Mesenchymal stem cell (in vitro differentiated cells and primary cell): ENCODE data around the gene CLHC1.
A peak's percentile ranks its signal among the peaks of the same experiment; 100 is the strongest.
"Not testable (repeated sequence)": the region's sequence is repeated elsewhere in the genome, so short reads cannot be mapped to it uniquely, and the experiment has no call there.

Source experiments
- DNase-seq: peaks from one replicate; pipeline ENCODE4 v3.0.0-alpha.2; 2013
- H2AFZ ChIP-seq: one replicate; pipeline ENCODE4 v1.6.1; 2013; ENCODE audit warnings: low read depth, mild to moderate bottlenecking, control low read depth, inconsistent platforms, low read length, moderate library complexity
- H2AK5ac ChIP-seq: 2 replicates; pipeline ENCODE4 v1.6.1; 2013; ENCODE audit warnings: low read length, moderate library complexity, mild to moderate bottlenecking, inconsistent platforms; ENCODE audit not compliant: severe bottlenecking
- H2BK120ac ChIP-seq: one replicate; pipeline ENCODE4 v1.6.1; 2013; ENCODE audit warnings: low read depth, mild to moderate bottlenecking, inconsistent platforms, low read length, moderate library complexity
- H2BK12ac ChIP-seq, 2 experiments: one replicate each; pipeline ENCODE4 v1.6.1; 2013; ENCODE audit warnings: inconsistent platforms in 2 of 2, low read length in 2 of 2, mild to moderate bottlenecking in 2 of 2, moderate library complexity in 2 of 2, control low read depth in 1 of 2
- H2BK15ac ChIP-seq: one replicate; pipeline ENCODE4 v1.6.1; 2013; ENCODE audit warnings: mild to moderate bottlenecking, low read depth, inconsistent platforms; ENCODE audit not compliant: poor library complexity, severe bottlenecking
- H2BK5ac ChIP-seq: 2 replicates; pipeline ENCODE4 v1.6.1; 2013; ENCODE audit warnings: low read depth, mild to moderate bottlenecking, low read length, control low read depth, inconsistent platforms; ENCODE audit not compliant: poor library complexity, severe bottlenecking
- H3K14ac ChIP-seq, 2 experiments: one replicate each; pipeline ENCODE4 v1.6.1; 2013; ENCODE audit warnings: inconsistent platforms in 2 of 2, low read length in 2 of 2, control low read depth in 1 of 2, mild to moderate bottlenecking in 1 of 2, moderate library complexity in 1 of 2
- H3K18ac ChIP-seq, 2 experiments: one replicate each; pipeline ENCODE4 v1.6.1; 2013; ENCODE audit warnings: inconsistent platforms in 2 of 2, low read length in 2 of 2, control low read depth in 1 of 2, low read depth in 1 of 2, mild to moderate bottlenecking in 1 of 2
- H3K23ac ChIP-seq, 2 experiments: one replicate each; pipeline ENCODE4 v1.6.1; 2013; ENCODE audit warnings: inconsistent platforms in 2 of 2, low read length in 2 of 2, mild to moderate bottlenecking in 2 of 2, moderate library complexity in 2 of 2, control low read depth in 1 of 2
- H3K27ac ChIP-seq: 2 replicates; pipeline ENCODE4 v1.5.1; 2013; ENCODE audit warnings: mild to moderate bottlenecking, moderate library complexity, low read length, control low read depth, inconsistent platforms; ENCODE audit not compliant: poor library complexity, severe bottlenecking
- H3K27me3 ChIP-seq, 2 experiments: 2 replicates each; pipeline versions ENCODE4 v1.6.1 to v1.7.0; 2013; ENCODE audit warnings: low read length in 2 of 2, mild to moderate bottlenecking in 2 of 2, moderate library complexity in 2 of 2, control low read depth in 1 of 2, inconsistent platforms in 1 of 2; ENCODE audit not compliant: control insufficient read depth in 1 of 2, insufficient read depth in 1 of 2
- H3K36me3 ChIP-seq, 2 experiments: 2 replicates each; pipeline versions ENCODE4 v1.6.1 to v1.7.0; 2013; ENCODE audit warnings: low read length in 2 of 2, control low read depth in 1 of 2, inconsistent platforms in 1 of 2, low read depth in 1 of 2, mild to moderate bottlenecking in 1 of 2; ENCODE audit not compliant: insufficient read depth in 2 of 2, control insufficient read depth in 1 of 2
- H3K4ac ChIP-seq, 2 experiments: one replicate each; pipeline ENCODE4 v1.6.1; 2013; ENCODE audit warnings: inconsistent platforms in 2 of 2, low read length in 2 of 2, mild to moderate bottlenecking in 2 of 2, moderate library complexity in 2 of 2, control low read depth in 1 of 2, low read depth in 1 of 2
- H3K4me1 ChIP-seq: 2 replicates; pipeline ENCODE4 v1.6.1; 2013; ENCODE audit warnings: low read depth, low read length, control low read depth; ENCODE audit not compliant: control insufficient read depth, insufficient read depth
- H3K4me2 ChIP-seq: 2 replicates; pipeline ENCODE4 v1.6.1; 2013; ENCODE audit warnings: low read length, mild to moderate bottlenecking, inconsistent platforms; ENCODE audit not compliant: poor library complexity, severe bottlenecking
- H3K4me3 ChIP-seq, 2 experiments: 2 replicates each; pipeline versions ENCODE4 v1.5.1 to v1.7.0; 2013; ENCODE audit warnings: low read length in 2 of 2, mild to moderate bottlenecking in 2 of 2, control low read depth in 1 of 2, low read depth in 1 of 2; ENCODE audit not compliant: insufficient read depth in 1 of 2
- H3K79me1 ChIP-seq: replicated peaks from 2 replicates; pipeline ENCODE4 v1.6.1; 2013; ENCODE audit warnings: mild to moderate bottlenecking, control low read depth, low read length, inconsistent platforms; ENCODE audit not compliant: poor library complexity, severe bottlenecking
- H3K9ac ChIP-seq: 2 replicates; pipeline ENCODE4 v1.7.0; 2013; ENCODE audit warnings: mild to moderate bottlenecking, low read length, moderate library complexity
- H3K9me3 ChIP-seq: 2 replicates; pipeline ENCODE4 v1.7.0; 2013; ENCODE audit warnings: mild to moderate bottlenecking, low read length; ENCODE audit not compliant: control insufficient read depth
- H4K8ac ChIP-seq: one replicate; pipeline ENCODE4 v1.6.1; 2013; ENCODE audit warnings: inconsistent platforms, mild to moderate bottlenecking, low read length, moderate library complexity
- H4K91ac ChIP-seq: one replicate; pipeline ENCODE4 v1.6.1; 2013; ENCODE audit warnings: mild to moderate bottlenecking, low read length, inconsistent platforms
- WGBS: methylation state at CpG from one replicate; pipeline ENCODE4 v1.1.7; 2013; ENCODE audit warnings: mixed read lengths; 5-methylcytosine and 5-hydroxymethylcytosine counted together

Gene CLHC1

GRCh38 chr2:55143706-55144105 is 88.4 kb downstream of the CLHC1 start:
- not testable (repeated sequence) for H3K36me3 ChIP-seq, H3K4me2 ChIP-seq, H3K9me3 ChIP-seq, H3K4ac ChIP-seq, H3K4me1 ChIP-seq, DNase-seq, H2BK12ac ChIP-seq, H2AK5ac ChIP-seq, H3K14ac ChIP-seq, H4K8ac ChIP-seq, H3K27ac ChIP-seq, H3K9ac ChIP-seq, H3K79me1 ChIP-seq, H2BK5ac ChIP-seq, H2AFZ ChIP-seq, H3K18ac ChIP-seq, H3K23ac ChIP-seq, H4K91ac ChIP-seq, H2BK15ac ChIP-seq, H3K27me3 ChIP-seq, H3K4me3 ChIP-seq, H2BK120ac ChIP-seq
- 100% methylated on average over 1 of the region's 2 CpGs for WGBS

- no peak overlapping the region for H4K91ac ChIP-seq
- H2BK5ac ChIP-seq = no peak overlapping the region
- WGBS = no CpG with 5 or more reads among the region's 2 CpGs
- H3K36me3 ChIP-seq = no peaks in the 10 kb centered on the region
- no peak overlapping the region for H3K18ac ChIP-seq
- H4K8ac ChIP-seq = no peak overlapping the region
- no peaks in the 10 kb centered on the region for H3K27me3 ChIP-seq
- no peak for DNase-seq
- no peak overlapping the region for H3K23ac ChIP-seq
- H2BK120ac ChIP-seq = no peak overlapping the region
- no peak overlapping the region for H3K4me3 ChIP-seq
- no peak overlapping the region for H3K14ac ChIP-seq
- no peak overlapping the region for H3K27ac ChIP-seq
- no peaks in the 10 kb centered on the region for H3K9me3 ChIP-seq
- H3K4me2 ChIP-seq = no peak overlapping the region
- no peak overlapping the region for H3K4ac ChIP-seq
- peaks cover 4% of the 10 kb centered on the region for H3K4me1 ChIP-seq
- H3K9ac ChIP-seq = no peak overlapping the region
- H3K79me1 ChIP-seq = no peaks in the 10 kb centered on the region
- H2AFZ ChIP-seq = no peak overlapping the region
- H2BK12ac ChIP-seq = no peak overlapping the region
- H2AK5ac ChIP-seq = no peak overlapping the region
- no peak overlapping the region for H2BK15ac ChIP-seq
Measured at GRCh38 chr2:55142518-55142917, 89.6 kb downstream of the CLHC1 start.

- Histone ChIP-seq H2BK15ac (no peak overlapping the region), H3K4me1 (peaks cover 4% of the 10 kb centered on the region), H3K4me2 (no peak overlapping the region), H3K36me3 (no peaks in the 10 kb centered on the region), H2BK12ac (peak overlapping the region; percentile 64 to 92), H3K23ac (no peak overlapping the region), H3K27me3 (no peaks in the 10 kb centered on the region), H4K8ac (no peak overlapping the region), H3K9me3 (no peaks in the 10 kb centered on the region), H3K4me3 (no peak overlapping the region), H3K79me1 (no peaks in the 10 kb centered on the region), H2BK5ac (no peak overlapping the region), H2BK120ac (peak overlapping the region; percentile 71), H3K4ac (peak overlapping the region in 1 of 2 experiments; percentile 69), H3K27ac (no peak overlapping the region), H4K91ac (no peak overlapping the region), H3K9ac (no peak overlapping the region), H2AK5ac (no peak overlapping the region), H3K14ac (peak overlapping the region in 1 of 2 experiments; percentile 38), H3K18ac (peak overlapping the region in 1 of 2 experiments; percentile 80), H2AFZ (no peak overlapping the region)
- whole genome bisulfite sequencing = 75% methylated on average over 8 of the region's 9 CpGs
- DNase-seq = peak; percentile 53
Measured at GRCh38 chr2:55141572-55142413, 90.3 kb downstream of the CLHC1 start.

GRCh38 chr2:55140316-55141219 is 91.5 kb downstream of the CLHC1 start:
- no peak overlapping the region for H4K91ac ChIP-seq
- peak overlapping the region; percentile 56 to 60 for H2BK12ac ChIP-seq
- H2BK15ac ChIP-seq = no peak overlapping the region
- H3K9ac ChIP-seq = no peak overlapping the region
- H3K4me3 ChIP-seq = no peak overlapping the region
- no peak overlapping the region for H2BK5ac ChIP-seq
- no peak overlapping the region for H2BK120ac ChIP-seq
- no peak overlapping the region for H2AK5ac ChIP-seq
- no peaks in the 10 kb centered on the region for H3K79me1 ChIP-seq
- H3K4me2 ChIP-seq = no peak overlapping the region
- H4K8ac ChIP-seq = no peak overlapping the region
- no peaks in the 10 kb centered on the region for H3K36me3 ChIP-seq
- WGBS = 95% methylated on average over 8 of the region's 8 CpGs
- no peaks in the 10 kb centered on the region for H3K9me3 ChIP-seq
- H3K18ac ChIP-seq = peak overlapping the region; percentile 64
- H3K27me3 ChIP-seq = no peaks in the 10 kb centered on the region
- H2AFZ ChIP-seq = no peak overlapping the region
- H3K14ac ChIP-seq = no peak overlapping the region
- peak overlapping the region in 1 of 2 experiments; percentile 24 for H3K4ac ChIP-seq
- H3K4me1 ChIP-seq = peaks cover 5% of the 10 kb centered on the region
- H3K27ac ChIP-seq = no peak overlapping the region
- H3K23ac ChIP-seq = no peak overlapping the region
- no peak for DNase-seq
